Measurements from ENCODE around the gene OST4.
"Not testable (repeated sequence)": the region's sequence is repeated elsewhere in the genome, so short reads cannot be mapped to it uniquely, and the experiment has no call there.

The OST4 gene

GRCh38 chr2:27071277-27071989 is at the start of gene OST4:
OST4 (minus strand) TSS chr2:27071654.
- DNase-seq, result peak; percentile 93

GRCh38 chr2:27119330-27119670 is 47.8 kb upstream of the OST4 start:
- DNase-seq, result not testable (repeated sequence)

- no peak for DNase-seq
Measured at GRCh38 chr2:27118525-27119329, 47.3 kb upstream of the OST4 start, which contains the start of gene CGREF1. CGREF1 (minus strand) TSS chr2:27119128; CDS start chr2:27104366, 14,762 bp downstream.

GRCh38 chr2:27117995-27118524 is 46.6 kb upstream of the OST4 start:
- DNase-seq, result no peak

GRCh38 chr2:27115519-27115918 is 44.1 kb upstream of the OST4 start:
- DNase-seq, result no peak

GRCh38 chr2:27111392-27112078 is 40.1 kb upstream of the OST4 start:
- DNase-seq, result not testable (repeated sequence)

- DNase-seq, result not testable (repeated sequence)
Measured at GRCh38 chr2:27110603-27111352, 39.3 kb upstream of the OST4 start.

- no peak for DNase-seq
Measured at GRCh38 chr2:27109083-27109482, 37.6 kb upstream of the OST4 start.

GRCh38 chr2:27108221-27108620 is 36.8 kb upstream of the OST4 start:
- DNase-seq, result no peak

GRCh38 chr2:27105981-27106380 is 34.5 kb upstream of the OST4 start:
- DNase-seq, result no peak

GRCh38 chr2:27102329-27102728 is 30.9 kb upstream of the OST4 start:
- no peak for DNase-seq

GRCh38 chr2:27100036-27100435 is 28.6 kb upstream of the OST4 start:
- DNase-seq, result no peak

- no peak for DNase-seq
Measured at GRCh38 chr2:27099334-27099955, 28.0 kb upstream of the OST4 start.

GRCh38 chr2:27097341-27097740 is 25.9 kb upstream of the OST4 start:
- DNase-seq, result no peak

GRCh38 chr2:27096748-27097297 is 25.4 kb upstream of the OST4 start:
- DNase-seq, result no peak

GRCh38 chr2:27095745-27096651 is 24.5 kb upstream of the OST4 start:
- peak; percentile 43 for DNase-seq

GRCh38 chr2:27095427-27095744 is 23.9 kb upstream of the OST4 start:
- no peak for DNase-seq

- DNase-seq, result no peak
Measured at GRCh38 chr2:27094353-27094984, 23.0 kb upstream of the OST4 start.

GRCh38 chr2:27093430-27094352 is 22.2 kb upstream of the OST4 start:
- no peak for DNase-seq

Data from fibroblast of skin of right quadriceps (primary cell).